Nephron (organoid): ENCODE results near the gene ARL6IP4.

Experiments used
- H3K27ac Mint-ChIP-seq, 3 experiments: 2 replicates each; pipeline ENCODE4 v1.8.0; 2020; ENCODE audit warnings: mixed read lengths in 3 of 3, mild to moderate bottlenecking in 2 of 3, moderate library complexity in 1 of 3
- H3K27me3 Mint-ChIP-seq: 2 replicates; pipeline ENCODE4 v1.8.0; 2021; ENCODE audit warnings: low read depth, mild to moderate bottlenecking, moderate library complexity, mixed read lengths
- H3K36me3 Mint-ChIP-seq: 2 replicates; pipeline ENCODE4 v1.8.0; 2020; ENCODE audit warnings: low read depth, mixed read lengths
- H3K4me1 Mint-ChIP-seq: 2 replicates; pipeline ENCODE4 v1.8.0; 2020; ENCODE audit warnings: mixed read lengths
- H3K4me3 Mint-ChIP-seq, 3 experiments: 2 replicates each; pipeline ENCODE4 v1.8.0; 2020; ENCODE audit warnings: mild to moderate bottlenecking in 3 of 3, mixed read lengths in 3 of 3, moderate library complexity in 2 of 3
- H3K9me3 Mint-ChIP-seq: 2 replicates; pipeline ENCODE4 v1.8.0; 2020; ENCODE audit warnings: mixed read lengths
- TF ChIP-seq, protein P1 (sequence below), 3 experiments: fragments of 200-600 bp; sonication (generic); IDR thresholded peaks; one replicate each; pipeline ENCODE4 v1.5.0; 2021; ENCODE audit warnings: antibody characterized with exemption in 3 of 3; ENCODE audit not compliant: unreplicated experiment in 3 of 3

ARL6IP4 gene

DNA sequence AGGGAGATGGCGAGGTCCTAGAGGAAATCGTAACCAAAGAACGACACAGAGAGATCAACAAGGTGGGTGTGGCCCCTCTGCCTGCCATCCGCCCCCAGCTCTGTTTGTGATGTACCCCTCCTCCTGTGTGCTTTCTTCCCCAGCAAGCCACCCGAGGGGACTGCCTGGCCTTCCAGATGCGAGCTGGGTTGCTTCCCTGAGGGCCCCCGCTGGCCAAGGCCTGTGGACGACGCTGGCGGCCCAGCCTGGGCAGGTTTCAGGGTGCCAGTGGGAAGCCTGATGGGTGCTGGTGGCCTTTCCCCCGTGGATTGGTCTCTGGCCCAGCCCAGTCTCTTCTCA is 2.0 kb downstream of the ARL6IP4 start:
- no peaks in the 10 kb centered on the region for H3K27me3 Mint-ChIP-seq
- H3K4me3 Mint-ChIP-seq: peak overlapping the region; percentile 90 to 93 (median 91)
- no peaks in the 10 kb centered on the region for H3K9me3 Mint-ChIP-seq
- peak overlapping the region in 1 of 3 experiments; percentile 33 for H3K27ac Mint-ChIP-seq
- H3K4me1 Mint-ChIP-seq: peaks cover 41% of the 10 kb centered on the region
- H3K36me3 Mint-ChIP-seq: no peaks in the 10 kb centered on the region
- TF ChIP-seq, protein P1, sequence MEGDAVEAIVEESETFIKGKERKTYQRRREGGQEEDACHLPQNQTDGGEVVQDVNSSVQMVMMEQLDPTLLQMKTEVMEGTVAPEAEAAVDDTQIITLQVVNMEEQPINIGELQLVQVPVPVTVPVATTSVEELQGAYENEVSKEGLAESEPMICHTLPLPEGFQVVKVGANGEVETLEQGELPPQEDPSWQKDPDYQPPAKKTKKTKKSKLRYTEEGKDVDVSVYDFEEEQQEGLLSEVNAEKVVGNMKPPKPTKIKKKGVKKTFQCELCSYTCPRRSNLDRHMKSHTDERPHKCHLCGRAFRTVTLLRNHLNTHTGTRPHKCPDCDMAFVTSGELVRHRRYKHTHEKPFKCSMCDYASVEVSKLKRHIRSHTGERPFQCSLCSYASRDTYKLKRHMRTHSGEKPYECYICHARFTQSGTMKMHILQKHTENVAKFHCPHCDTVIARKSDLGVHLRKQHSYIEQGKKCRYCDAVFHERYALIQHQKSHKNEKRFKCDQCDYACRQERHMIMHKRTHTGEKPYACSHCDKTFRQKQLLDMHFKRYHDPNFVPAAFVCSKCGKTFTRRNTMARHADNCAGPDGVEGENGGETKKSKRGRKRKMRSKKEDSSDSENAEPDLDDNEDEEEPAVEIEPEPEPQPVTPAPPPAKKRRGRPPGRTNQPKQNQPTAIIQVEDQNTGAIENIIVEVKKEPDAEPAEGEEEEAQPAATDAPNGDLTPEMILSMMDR (IDR thresholded peaks at IDR 0.05; ENCODE audit: unreplicated experiment in 3 of 3): no peak

GRCh38 chr12:122982963-122983788 is 2.7 kb downstream of the ARL6IP4 start:
- no peaks in the 10 kb centered on the region for H3K9me3 Mint-ChIP-seq
- peak overlapping the region; percentile 78 to 93 (median 90) for H3K4me3 Mint-ChIP-seq
- TF ChIP-seq, protein P1 (IDR thresholded peaks at IDR 0.05; ENCODE audit: unreplicated experiment in 3 of 3): no peak

GRCh38 chr12:122983789-122984515 is 3.5 kb downstream of the ARL6IP4 start:
- peak overlapping the region; percentile 73 to 90 (median 79) for H3K4me3 Mint-ChIP-seq
- peaks cover 37% of the 10 kb centered on the region for H3K4me1 Mint-ChIP-seq
- H3K27ac Mint-ChIP-seq: peak overlapping the region; percentile 93 to 98 (median 97)
- H3K27me3 Mint-ChIP-seq: no peaks in the 10 kb centered on the region
- H3K9me3 Mint-ChIP-seq: no peaks in the 10 kb centered on the region
- TF ChIP-seq, protein P1 (IDR thresholded peaks at IDR 0.05; ENCODE audit: unreplicated experiment in 3 of 3): no peak
- no peaks in the 10 kb centered on the region for H3K36me3 Mint-ChIP-seq

More at GRCh38 chr12:122982963-122983788, 2.7 kb downstream of the ARL6IP4 start:
- H3K4me1 Mint-ChIP-seq: peaks cover 38% of the 10 kb centered on the region
- H3K27me3 Mint-ChIP-seq: no peaks in the 10 kb centered on the region
- H3K36me3 Mint-ChIP-seq: no peaks in the 10 kb centered on the region
- peak overlapping the region; percentile 93 to 98 (median 97) for H3K27ac Mint-ChIP-seq

DNA sequence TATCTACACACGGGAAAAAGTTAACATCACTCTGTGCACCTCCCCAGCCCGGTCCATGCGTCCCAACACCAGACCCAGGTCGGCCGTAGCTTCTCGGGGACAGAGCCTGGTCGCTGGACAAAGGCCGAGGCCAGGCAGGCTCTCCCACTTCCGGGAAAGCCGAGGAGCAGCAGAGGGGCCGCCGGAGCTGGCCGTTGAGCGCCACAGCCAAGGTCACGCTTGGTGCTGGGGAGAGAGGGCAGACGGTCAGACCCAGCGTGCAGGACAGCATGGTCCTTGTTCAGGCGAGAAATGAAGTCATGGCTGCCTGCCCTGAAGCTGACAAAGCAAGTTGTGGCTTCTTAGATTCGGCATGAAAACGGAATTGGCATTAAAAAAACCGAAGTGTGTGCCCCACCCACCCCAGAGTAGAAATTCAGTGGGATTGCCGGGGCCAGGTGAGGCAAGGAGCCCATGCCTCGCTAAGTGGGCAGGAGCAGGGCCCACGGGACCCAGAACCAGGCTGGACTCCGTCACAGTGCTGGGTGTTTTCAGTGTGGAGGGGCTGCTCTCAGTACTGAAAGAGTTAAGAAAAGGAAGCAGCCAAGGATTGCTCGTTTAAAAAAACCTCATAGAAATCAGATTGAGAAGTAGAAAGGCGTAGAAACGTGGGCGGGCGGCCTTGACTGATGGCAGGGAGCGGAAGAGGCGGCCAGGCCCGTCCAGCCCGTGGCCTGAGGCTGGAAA is 4.3 kb downstream of the ARL6IP4 start:
- H3K27me3 Mint-ChIP-seq: no peaks in the 10 kb centered on the region
- no peaks in the 10 kb centered on the region for H3K36me3 Mint-ChIP-seq
- H3K27ac Mint-ChIP-seq: peak overlapping the region; percentile 93 to 98 (median 97)
- no peaks in the 10 kb centered on the region for H3K9me3 Mint-ChIP-seq
- TF ChIP-seq, protein P1 (IDR thresholded peaks at IDR 0.05; ENCODE audit: unreplicated experiment in 3 of 3): no peak
- peak overlapping the region; percentile 73 to 83 (median 79) for H3K4me3 Mint-ChIP-seq
- peaks cover 36% of the 10 kb centered on the region for H3K4me1 Mint-ChIP-seq

DNA sequence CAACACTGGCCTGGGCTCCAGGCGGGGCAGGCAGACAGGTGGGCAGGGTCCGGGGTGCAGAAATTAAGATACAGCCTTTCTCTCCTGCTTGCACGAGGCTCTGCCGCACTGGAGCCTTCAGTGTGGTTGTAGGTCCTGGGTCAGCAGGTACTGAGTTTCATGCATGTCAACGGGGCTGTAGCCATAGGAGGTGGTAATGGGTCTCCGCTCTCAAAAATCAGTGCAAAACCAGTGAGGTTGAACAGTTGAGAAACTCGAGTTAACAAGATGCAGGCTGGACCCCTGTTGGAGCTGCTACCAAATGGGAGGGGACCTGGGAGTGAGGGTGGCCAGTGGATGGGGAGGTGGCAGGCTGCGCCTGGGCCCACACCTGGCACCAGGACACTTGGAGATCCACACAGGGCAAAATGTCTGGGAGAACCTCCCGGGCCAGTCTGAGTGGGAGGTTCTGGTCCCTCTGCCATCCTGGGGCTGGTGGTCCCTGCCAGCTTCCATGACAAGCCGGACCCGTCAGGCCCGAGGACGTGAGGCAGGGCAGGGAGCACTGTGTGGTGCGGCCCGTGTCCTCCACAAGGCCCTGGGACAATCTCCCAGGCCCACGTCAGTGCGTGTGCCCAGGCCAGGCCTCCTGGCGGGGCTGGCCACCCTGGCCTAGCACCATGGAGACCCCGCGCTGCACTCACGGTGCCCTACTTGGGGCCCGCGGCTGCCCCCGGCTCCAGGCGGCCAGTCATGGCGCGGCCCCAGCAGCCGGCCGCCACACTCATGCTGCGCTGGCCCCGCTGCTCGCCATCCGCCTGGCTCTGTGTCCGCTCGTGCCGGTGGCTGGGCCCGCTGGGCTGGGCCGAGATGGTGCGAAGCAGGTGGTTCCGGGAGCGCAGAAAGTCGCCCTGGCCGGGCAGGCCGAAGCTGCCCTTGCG is 5.1 kb downstream of the ARL6IP4 start:
- H3K4me3 Mint-ChIP-seq: peak overlapping the region; percentile 73 to 83 (median 79)
- H3K36me3 Mint-ChIP-seq: no peaks in the 10 kb centered on the region
- no peaks in the 10 kb centered on the region for H3K9me3 Mint-ChIP-seq
- TF ChIP-seq, protein P1 (IDR thresholded peaks at IDR 0.05; ENCODE audit: unreplicated experiment in 3 of 3): no peak
- H3K27me3 Mint-ChIP-seq: no peaks in the 10 kb centered on the region
- peaks cover 32% of the 10 kb centered on the region for H3K4me1 Mint-ChIP-seq
- peak overlapping the region; percentile 93 to 98 (median 97) for H3K27ac Mint-ChIP-seq
